GM21390 (cell line): ENCODE data around the gene PLCD1.

Experiments
- ATAC-seq: cut with Tn5 transposase; IDR thresholded peaks from one replicate; pipeline ENCODE4 v1.9.1; 2021; ENCODE audit not compliant: unreplicated experiment

The PLCD1 gene

DNA sequence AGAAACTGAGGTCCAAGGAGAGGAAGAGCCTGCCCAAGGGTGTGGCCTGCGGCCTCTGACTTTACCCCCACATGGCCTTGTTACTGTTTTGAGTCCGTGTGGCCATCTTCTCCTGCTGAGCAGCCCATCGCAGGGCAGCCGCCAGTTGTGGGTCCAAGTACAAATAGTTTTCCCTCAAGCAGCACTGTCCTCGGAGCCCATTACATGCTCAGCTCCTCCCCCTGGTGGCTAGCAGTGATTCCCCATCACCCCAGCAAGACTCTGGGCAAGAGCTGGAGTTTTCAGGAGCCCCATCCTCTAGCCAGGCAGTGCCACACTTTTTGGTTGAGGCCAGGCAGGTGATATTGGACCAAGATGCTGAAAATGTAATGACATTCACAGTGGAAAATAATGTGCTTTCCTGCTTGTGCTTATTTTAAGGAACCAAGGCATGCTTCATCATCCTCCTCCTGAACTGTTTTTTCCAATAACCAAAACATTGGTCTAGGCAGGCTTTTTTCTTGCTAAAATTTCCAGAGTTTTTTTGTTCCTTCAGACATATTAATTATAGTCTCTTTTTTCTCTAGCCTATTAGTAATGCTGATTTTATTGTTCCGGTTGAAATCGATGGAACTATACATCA is 62.1 kb downstream of the PLCD1 start:
- peak; percentile 66 for ATAC-seq

DNA sequence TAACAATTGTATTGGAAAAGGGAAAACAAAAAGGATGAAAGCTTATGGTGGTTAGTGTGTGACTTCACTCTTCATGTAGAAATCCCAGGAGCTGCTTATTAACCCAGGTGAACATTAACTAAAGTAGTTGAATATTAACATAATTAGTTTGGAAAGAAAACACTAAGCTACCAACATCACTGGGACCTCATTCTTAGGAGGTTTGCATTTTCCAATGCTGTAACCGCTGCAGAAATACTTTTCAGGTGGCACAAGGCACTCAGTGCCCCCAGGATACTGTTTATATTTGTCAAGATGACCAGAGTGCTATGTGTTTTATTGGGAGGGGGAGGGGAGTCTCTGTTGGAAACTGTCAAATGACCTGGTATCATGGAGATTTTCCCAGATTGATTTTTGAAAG is 64.7 kb downstream of the PLCD1 start:
- no peak for ATAC-seq

DNA sequence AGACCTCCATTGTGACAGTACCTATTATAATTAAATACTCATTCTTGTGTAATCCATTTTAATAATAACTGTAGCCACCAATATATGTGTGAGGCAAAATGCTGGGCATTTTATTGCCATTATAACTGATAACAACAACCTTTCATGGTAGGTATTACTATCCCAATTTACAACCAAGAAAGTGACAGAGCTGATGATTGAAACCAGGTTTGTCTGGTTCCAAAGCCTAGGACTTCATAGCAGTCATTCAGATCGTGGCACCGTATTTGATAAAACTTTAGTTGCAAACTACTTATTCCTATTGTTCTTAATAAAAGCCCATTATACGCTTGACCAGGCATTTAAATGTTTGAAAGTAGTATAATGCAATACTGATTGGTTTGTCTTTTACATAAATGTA is 65.3 kb downstream of the PLCD1 start:
- ATAC-seq, result no peak

DNA sequence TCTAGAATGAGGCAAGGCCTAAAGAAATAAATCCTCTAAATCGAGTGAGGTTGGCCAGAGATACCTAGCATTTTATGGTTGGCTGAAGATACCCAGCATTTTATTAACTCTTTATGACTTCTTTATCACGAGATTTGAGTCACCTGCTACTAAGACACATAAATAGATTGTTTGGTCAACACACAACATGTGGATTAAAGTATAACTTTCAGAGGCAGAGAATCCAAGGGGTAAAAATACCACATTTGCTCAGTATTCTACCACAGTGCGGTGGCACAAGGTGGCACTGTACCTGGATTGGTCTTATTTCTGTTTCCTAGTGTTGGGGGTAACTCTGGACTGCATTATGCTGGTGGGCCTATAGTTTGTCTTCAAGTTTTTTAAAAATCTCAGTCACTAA is 65.8 kb downstream of the PLCD1 start:
- ATAC-seq, result no peak

DNA sequence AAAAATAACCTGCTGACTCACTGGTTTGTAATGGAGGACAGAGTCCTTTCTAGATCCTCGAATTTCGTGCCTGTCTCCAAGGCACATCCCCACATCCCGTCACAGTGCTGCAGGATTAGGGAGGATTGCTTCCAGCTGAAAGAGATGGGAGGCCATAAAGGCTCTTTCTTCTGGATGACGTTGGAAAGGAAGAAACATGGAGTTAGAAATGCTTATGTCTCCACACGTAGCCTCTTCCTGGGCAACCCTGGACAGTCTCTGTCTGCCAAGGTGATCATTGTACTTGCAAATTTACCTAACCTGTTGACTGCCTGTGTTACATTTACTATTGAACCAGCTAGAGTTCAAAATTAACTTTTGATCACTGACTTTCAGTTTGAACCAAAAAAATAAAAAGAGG is 66.4 kb downstream of the PLCD1 start:
- no peak for ATAC-seq

DNA sequence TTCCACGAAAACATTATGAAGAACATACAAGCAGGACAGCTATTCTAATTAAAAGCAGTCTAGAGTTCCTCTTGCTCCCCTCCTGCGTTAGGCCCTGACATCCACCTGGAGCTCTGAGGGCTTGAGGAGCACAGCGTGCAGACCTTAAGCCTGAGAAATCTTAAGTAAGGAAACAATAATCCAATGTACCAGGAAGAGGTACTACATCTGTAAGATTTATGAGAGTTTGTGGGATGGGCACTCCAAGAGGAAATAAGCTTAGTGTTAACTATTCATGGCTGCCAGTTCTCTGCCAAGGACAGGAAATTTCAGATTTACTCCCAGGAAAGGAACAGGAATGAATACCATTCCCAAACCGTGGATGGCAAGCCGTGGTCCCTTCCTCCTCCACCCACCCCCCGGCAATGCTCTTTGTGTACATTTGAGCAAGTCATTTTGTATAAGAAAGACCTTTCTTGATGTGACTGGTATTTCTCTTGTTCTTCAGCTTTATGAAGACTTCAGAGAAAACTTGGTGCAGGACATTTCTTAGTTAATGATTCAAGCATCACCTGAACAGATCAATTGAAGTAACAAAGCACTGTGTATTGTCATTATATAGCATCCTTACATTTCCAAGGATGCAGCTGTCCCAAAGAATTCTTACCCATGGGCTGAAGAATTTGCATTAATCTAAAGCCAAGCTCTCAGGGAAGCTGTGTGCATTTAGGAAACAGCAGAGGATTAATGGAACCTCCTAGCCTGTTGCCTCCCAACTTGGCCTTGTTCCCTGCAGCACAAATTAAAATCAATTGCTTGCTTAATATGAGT is 67.6 kb downstream of the PLCD1 start:
- ATAC-seq, result no peak

DNA sequence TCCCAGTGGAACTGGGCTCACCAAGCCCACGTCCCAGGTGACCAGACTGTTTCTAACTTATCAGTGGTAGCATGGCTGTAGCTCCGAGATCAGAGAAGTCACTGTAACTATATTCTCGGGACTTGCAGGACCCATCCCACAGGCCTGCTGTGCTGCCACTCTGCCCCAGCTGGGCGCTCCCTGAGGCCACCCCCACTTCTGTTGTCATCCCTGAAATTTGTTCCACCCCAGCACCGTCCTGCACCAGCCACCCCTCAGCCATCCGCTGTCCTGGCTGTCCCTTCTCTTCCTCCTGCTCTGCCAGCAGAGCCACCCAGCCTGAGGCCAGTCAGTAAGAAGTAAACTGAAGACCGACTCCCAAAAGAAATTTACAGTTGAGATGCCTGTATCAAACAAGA is 71.9 kb downstream of the PLCD1 start:
- ATAC-seq, result no peak
